ENCODE measurements around the gene UBN1. TPM values are rescaled to one million over a fixed set of nuclear protein-coding genes. Genes with fewer than 3 reads are reported as not detected.

UBN1 gene
- total and polyA plus RNA-seq, 2 donors (not counting 3 experiments of a cell fraction or from before 2014, with no cell fraction given), result 26.0 to 44.8 TPM

GRCh38 chr16:4923853-4924252 is 76.6 kb downstream of the UBN1 start:
- H2AFZ ChIP-seq (ENCODE audit: low read depth, low read length), result no peak overlapping the region
- intact Hi-C loops (cut with micrococcal nuclease), result no loop called here
- H3K27ac ChIP-seq (ENCODE audit: insufficient read depth, low read depth, low read length), result no peak overlapping the region
- ChIA-PET CTCF (no interaction called here), POLR2A (no interaction called here)
- no peak overlapping the region for H3K4me3 ChIP-seq (replicated peaks in 1 of 3; ENCODE audit: insufficient read depth in 1 of 3, low read depth in 1 of 3, low read length in 3 of 3)
- BruUV-seq (replicated peaks), result no TSS peak
- TF ChIP-seq JUN (IDR thresholded peaks at IDR 0.05; ENCODE audit: borderline replicate concordance, insufficient read depth, insufficient read length, low read depth), result no peak
- TF ChIP-seq, protein P1, sequence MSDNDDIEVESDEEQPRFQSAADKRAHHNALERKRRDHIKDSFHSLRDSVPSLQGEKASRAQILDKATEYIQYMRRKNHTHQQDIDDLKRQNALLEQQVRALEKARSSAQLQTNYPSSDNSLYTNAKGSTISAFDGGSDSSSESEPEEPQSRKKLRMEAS (IDR thresholded peaks at IDR 0.05; ENCODE audit: insufficient read depth, insufficient read length), result no peak
- no peak for TF ChIP-seq POLR2A (IDR thresholded peaks at IDR 0.05; ENCODE audit: low read depth, low read length)
- TF ChIP-seq CTCF (IDR thresholded peaks at IDR 0.05; ENCODE audit: extremely low read depth in 1 of 2, insufficient read depth in 1 of 2, low read depth in 1 of 2, low read length in 2 of 2), result no peak
- no peak for TF ChIP-seq GATA2 (IDR thresholded peaks at IDR 0.05; ENCODE audit: insufficient read depth, insufficient read length, low read depth, low read length)
- TF ChIP-seq FOS (IDR thresholded peaks at IDR 0.05; ENCODE audit: borderline replicate concordance, insufficient read depth, low read length), result no peak
- FAIRE-seq (no peak), DNase-seq (ENCODE audit: low read depth, low spot score) (no peak)
- H3K4me1 ChIP-seq (ENCODE audit: control insufficient read depth, extremely low read depth, insufficient read depth, low read length), result no peaks in the 10 kb centered on the region
- dilution Hi-C loops (cut with MboI; ENCODE audit: extremely low pct_ligation_motif_present, low sequenced_read_pairs), result no loop called here
- H3K9me1 ChIP-seq (replicated peaks; ENCODE audit: control insufficient read depth, extremely low read depth, insufficient read depth, low read length), result no peaks in the 10 kb centered on the region
- H3K9me3 ChIP-seq (replicated peaks; ENCODE audit: control insufficient read depth, insufficient read depth, low read length), result peaks cover 2% of the 10 kb centered on the region
- H4K20me1 ChIP-seq (replicated peaks; ENCODE audit: control insufficient read depth, extremely low read depth, insufficient read depth, low read length), result no peaks in the 10 kb centered on the region
- no peaks in the 10 kb centered on the region for H3K27me3 ChIP-seq (ENCODE audit: control insufficient read depth in 2 of 2, insufficient read depth in 2 of 2, low read length in 2 of 2)
- no peak overlapping the region for H3K9ac ChIP-seq (replicated peaks; ENCODE audit: extremely low read depth, insufficient read depth, low read length)
- no peaks in the 10 kb centered on the region for H3K79me2 ChIP-seq (ENCODE audit: control insufficient read depth, insufficient read depth, low read length)
- no peaks in the 10 kb centered on the region for H3K36me3 ChIP-seq (ENCODE audit: control insufficient read depth in 2 of 2, extremely low read depth in 1 of 2, insufficient read depth in 2 of 2, low read length in 2 of 2)
- H3K4me2 ChIP-seq (ENCODE audit: insufficient read depth, low read length), result no peak overlapping the region

All from endothelial cell of umbilical vein (primary cell).